GM12891 (cell line): ENCODE measurements around the gene TRIM29.

ENCODE experiments used
- PAX5 ChIP-seq: IDR thresholded peaks from 2 replicates; pipeline ENCODE4 v1.6.1; 2011; ENCODE audit warnings: low read length, moderate library complexity, mild to moderate bottlenecking; ENCODE audit not compliant: insufficient read depth, severe bottlenecking
- POLR2A ChIP-seq: IDR thresholded peaks from 2 replicates; pipeline ENCODE4 v1.6.1; 2011; ENCODE audit warnings: low read depth, low read length, control low read depth
- POLR2AphosphoS5 ChIP-seq: IDR thresholded peaks from 2 replicates; pipeline ENCODE4 v1.6.1; 2011; ENCODE audit warnings: low read depth, low read length, control low read depth
- POU2F2 ChIP-seq: IDR thresholded peaks from 2 replicates; pipeline ENCODE4 v1.6.1; 2011; ENCODE audit warnings: low read depth, mild to moderate bottlenecking, control low read depth, low read length, moderate library complexity
- SPI1 ChIP-seq: IDR thresholded peaks from 2 replicates; pipeline ENCODE4 v1.6.1; 2011; ENCODE audit warnings: low read depth, low read length, control low read depth
- TAF1 ChIP-seq: IDR thresholded peaks from 2 replicates; pipeline ENCODE4 v1.6.1; 2011; ENCODE audit warnings: low read depth, low read length, control low read depth

- TF ChIP-seq POLR2A (no peak), POLR2AphosphoS5 (no peak), PAX5 (no peak), POU2F2 (no peak), SPI1 (no peak), TAF1 (no peak)
These were observed 69.8 kb downstream of the TRIM29 start for GRCh38 chr11:120068114-120068573.
